Hepatic stellate cell (primary cell): ENCODE data around the gene OSTC.
"Not testable (repeated sequence)": the region's sequence is repeated elsewhere in the genome, so short reads cannot be mapped to it uniquely, and the experiment has no call there.

Experiments
- DNase-seq: peaks from one replicate; pipeline ENCODE4 v3.0.0; 2011; ENCODE audit warnings: low spot score

The OSTC gene

DNA sequence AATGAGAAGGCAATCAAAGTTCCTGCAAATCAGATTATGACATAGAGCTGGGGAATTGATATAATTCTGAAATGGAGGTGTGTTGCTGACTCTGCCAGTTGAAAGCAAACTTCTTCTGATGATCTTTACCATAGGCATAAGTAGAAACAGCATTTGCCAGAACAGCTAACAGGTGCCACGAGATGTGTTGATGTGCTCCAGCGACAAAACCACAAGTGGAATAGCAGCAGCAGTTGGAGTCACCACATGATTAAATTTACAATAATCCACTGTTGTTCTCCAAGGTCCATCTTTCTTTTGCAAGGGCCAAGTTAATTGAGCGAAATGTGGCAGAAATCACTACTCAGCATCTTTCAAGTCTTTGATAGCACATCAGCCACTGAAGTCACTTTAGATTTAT, 3.7 kb upstream of the OSTC start:
- DNase-seq, result no peak

- no peak for DNase-seq
These were observed 562 bp upstream of the OSTC start for GRCh38 chr4:108649863-108650211.

- DNase-seq, result peak; percentile 44
These were observed 804 bp downstream of the OSTC start for GRCh38 chr4:108651014-108651791.

- DNase-seq, result no peak
These were observed 12.2 kb downstream of the OSTC start for GRCh38 chr4:108662629-108663028.

DNA sequence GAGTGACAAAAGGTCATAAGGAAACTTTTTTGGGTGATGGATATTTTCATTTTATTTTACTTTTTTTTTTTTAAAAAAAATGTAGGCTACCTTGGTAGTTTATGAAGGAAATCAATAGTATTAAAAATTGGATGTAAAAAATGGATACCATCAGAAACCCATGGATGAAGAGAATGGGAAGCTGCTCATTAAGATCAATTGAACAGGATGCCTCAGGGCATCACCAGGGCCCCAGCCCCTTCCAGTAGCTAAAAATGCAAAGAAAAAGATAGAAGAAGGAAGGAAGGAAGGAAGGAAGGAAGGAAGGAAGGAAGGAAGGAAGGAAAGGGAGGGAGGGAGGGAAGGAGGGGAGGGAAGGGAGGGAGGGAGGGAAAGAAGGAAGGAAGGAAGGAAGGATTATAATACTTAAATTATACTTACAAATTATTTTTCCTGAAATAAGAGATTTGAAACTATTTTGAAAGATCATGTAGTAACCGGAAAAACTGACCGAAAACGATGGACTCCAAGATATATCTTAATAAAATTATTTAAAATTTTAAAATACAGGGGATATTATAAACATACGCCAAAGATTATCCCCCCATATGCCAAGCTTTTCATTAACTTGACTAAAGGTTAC, 24.1 kb downstream of the OSTC start:
- DNase-seq, result no peak

DNA sequence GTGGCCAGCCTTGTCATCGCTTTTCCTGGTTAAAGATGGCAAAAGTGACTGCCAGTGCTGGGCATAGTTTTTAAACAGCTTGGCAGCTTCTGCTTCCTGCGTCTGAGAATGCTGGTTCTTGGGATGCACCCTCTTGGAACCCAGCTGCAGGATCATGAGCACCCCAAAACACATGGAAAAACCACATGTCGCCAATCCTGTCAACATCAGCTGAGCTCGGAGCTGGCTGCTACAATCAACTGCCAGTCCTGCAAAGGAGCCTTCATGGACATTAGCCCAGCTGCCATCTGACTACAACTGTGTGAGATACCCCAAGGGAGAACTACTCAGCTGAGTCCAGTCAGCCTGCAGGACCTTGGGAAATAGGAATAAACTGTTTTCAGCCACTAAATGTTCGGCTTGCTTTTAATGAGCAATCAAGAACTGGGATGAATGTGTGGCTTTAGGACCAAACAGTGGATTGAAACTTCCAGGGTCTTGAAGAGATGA, 31.0 kb downstream of the OSTC start:
- DNase-seq, result no peak

DNA sequence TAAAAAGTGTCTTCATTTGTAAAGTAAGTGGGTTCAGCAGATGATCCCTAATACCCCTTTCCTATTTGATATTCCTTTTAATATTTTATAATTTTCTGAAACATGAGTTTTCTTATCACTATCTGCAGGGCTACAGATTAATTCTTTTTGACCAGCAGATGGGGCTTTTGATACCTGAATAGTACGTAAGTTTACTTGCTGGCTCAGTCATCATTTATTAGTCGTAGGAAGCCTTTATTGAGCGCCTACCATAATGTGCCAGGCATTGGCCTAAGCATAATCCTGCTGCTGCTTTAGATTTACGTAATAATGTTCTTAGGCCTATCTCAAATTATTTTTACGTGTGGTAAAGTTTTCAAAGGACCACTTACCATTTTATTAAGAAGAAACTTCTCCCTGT, 33.1 kb downstream of the OSTC start:
- DNase-seq, result peak; percentile 8

- no peak for DNase-seq
These were observed 34.8 kb downstream of the OSTC start for GRCh38 chr4:108685036-108685686.

DNA sequence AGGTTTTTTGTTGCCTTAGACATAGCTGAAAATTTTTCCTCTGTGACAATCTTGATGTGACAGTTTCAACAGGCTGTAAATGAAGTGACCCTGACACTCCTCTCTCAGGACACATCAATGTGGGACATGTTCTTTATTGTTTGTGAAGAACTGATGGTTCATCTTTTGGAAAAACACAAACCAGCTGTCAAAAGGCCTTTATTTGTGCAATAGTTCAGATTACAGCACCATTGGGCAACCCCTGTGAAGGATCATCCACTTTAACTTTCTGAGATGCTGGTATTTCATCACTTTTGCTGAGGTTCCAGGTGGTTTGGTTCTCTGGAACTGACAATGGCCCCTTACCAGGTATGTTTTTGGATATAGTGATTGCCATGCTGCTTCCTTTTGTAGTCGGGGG, 40.3 kb downstream of the OSTC start:
- no peak for DNase-seq

DNA sequence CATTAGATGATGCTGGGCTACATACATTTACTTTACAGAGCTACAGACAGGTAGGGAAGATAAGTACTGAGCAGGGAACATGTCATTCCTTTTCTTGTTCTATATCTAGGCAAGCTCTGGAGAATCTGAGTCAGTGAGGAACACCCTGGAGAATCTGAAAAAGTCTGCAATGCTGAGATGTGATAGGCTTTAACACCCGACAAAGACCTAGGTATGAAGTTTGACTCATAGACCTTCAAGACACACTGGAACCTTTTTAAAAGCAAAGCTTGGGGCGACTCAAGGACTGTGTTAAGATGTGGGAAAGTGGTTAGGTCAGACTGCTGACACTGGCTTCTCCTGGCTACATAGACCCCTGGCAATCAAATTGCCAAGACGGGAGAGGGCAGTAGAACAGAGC, 42.8 kb downstream of the OSTC start:
- DNase-seq, result no peak

DNA sequence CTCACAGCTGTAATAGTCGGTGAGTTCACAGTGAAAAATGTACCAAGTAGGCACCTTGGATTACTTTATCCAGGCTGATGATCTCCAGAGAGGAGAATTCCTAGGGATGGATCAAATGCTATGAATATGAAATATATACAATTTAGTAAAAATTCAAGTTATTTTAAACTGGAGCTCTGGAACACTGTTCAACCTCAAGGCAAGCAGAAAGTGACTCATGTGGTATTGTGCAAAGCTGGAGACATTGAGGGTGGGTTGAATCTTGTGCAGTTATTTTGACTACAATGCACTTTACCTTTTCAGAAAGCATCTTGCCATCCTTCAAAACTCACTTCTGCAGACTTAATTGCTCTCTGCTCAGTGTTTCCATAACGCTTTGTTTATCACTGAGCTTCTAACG, 43.4 kb downstream of the OSTC start:
- DNase-seq, result no peak

DNA sequence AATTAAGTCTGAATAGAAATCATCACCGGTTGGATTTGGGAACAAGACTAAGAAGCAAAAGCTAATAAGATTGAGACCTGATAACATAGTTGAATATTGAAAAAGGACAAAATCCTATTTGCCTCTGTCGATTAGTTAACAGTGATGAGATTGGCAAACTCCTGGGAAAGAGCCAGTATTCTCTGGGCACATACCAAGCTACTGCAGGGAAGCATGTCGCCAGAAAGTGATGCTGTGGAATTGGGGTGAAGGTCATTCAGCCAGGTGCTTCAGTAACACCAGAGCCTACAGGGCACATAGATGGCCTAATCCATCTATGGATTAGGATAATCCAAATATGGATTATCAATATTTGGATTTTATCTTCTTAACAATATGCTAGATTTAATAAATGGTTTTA, 44.0 kb downstream of the OSTC start:
- no peak for DNase-seq

- no peak for DNase-seq
These were observed 44.7 kb downstream of the OSTC start for GRCh38 chr4:108695062-108695461.

DNA sequence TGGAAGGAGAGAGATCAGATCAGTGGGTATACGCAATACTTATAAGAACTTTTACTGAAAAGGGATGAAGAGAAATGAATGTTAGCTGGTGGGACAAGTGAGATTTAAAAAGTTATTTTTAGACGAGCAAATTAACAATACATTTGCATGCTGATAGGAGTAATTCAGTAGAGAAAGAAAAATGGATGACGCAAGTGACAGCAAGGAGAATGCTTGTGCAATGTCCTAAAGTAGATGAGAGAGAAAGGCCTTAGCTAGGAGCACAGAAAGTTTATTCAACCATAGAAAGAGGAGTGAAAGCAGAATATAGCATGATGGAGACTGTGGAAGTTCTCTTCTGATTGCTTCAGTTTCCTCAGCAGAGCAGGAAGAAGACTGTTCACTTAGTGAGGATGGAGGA, 45.8 kb downstream of the OSTC start:
- DNase-seq, result no peak

DNA sequence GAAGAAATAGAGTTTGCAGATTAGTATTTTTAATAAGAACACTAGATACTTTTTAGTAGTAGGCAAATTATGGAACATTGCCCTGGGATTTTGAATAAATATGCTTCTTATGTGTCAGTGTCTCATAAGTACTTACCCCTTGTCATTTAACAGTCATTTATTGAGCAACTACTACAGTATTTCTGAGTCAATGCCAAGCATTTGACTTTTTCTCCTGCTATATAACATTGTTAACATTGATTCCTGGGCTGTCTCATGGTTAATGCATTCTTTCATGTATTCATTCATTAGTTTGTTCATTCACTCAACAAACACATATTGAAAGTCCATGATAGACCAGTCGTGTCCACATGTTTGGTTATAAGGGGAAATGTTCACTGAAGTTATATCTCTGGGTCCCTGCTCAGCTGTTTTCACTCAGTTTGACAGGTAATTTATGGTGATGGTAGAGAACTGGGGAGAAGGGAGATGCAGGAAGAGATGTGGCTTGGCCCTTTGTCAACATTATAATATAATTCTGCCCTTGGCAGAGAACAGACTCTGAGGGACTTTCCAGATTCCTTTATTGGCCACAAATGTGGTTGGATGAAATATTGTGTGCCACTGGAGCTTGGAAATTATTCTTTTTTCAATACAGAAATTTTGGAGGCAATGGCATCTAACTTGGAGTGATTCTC, 49.8 kb downstream of the OSTC start:
- no peak for DNase-seq

DNA sequence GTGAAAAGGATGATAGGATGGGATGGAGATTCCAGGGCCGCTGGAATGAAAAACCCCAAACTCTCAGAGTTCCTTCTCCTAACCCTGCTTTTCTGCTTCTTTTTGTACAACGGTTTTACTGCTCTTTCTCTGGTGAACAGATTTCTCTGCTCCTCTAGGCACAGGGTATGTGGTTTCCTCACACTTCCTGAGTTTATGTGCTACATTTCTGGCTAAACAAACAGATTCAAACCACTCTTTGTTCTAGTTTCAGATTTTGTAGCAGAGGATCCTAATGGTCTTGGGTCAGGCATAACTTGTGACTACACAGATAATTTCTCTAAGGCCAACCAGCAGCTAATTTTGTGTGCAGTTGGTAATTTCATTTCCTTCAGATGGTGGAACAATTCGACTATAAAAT, 52.6 kb downstream of the OSTC start:
- DNase-seq, result no peak

GRCh38 chr4:108703370-108703769, 53.0 kb downstream of the OSTC start:
- DNase-seq, result no peak

DNA sequence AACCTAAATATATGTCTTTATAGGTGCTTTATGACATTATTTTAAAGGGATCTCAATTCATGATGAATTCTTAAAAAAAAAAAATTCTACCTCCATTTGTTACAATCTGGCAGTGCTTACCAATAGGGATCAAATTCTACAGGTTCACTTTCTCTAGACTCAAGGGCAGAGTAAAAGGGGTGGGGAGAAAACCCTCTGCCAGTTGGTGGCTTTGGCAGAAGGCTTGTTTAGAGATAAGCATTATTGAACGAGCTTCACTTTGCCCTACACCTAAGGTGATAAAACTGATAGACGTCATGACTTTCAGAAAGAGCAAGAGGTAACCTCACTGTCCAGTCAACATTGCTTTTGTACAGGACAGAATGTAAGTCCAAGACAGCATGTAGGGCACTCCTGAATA, 53.6 kb downstream of the OSTC start:
- no peak for DNase-seq

GRCh38 chr4:108706289-108706688, 55.9 kb downstream of the OSTC start:
- DNase-seq, result no peak

DNA sequence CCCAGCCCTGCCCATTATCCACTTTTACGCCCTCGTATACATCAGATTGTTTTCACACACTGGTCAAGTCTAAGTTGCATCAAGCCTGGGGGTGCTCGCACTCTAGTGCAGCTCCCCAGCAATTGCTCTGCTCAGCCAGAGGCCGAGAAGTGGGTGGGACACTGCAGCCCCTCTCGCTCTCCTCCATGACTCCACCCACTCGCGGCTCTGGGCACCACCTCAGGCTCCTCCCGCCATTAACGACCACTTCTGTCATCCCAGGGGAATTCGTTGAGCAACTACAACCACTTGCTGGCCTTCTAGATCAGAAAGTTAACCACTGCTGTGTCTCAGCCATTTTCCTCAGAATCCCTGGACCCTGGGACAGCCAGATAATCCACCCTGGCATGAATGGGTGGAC, 58.8 kb downstream of the OSTC start:
- no peak for DNase-seq

GRCh38 chr4:108709722-108710121, 59.3 kb downstream of the OSTC start:
- DNase-seq, result no peak

- not testable (repeated sequence) for DNase-seq
These were observed 60.2 kb downstream of the OSTC start for GRCh38 chr4:108710578-108710977.

- no peak for DNase-seq
These were observed 64.5 kb downstream of the OSTC start for GRCh38 chr4:108714880-108715279.
